ENCODE results near the gene ZFP3.
A peak's percentile ranks its signal among the peaks of the same experiment; 100 is the strongest.
"Not testable (repeated sequence)": the region's sequence is repeated elsewhere in the genome, so short reads cannot be mapped to it uniquely, and the experiment has no call there.

The ZFP3 gene

DNA sequence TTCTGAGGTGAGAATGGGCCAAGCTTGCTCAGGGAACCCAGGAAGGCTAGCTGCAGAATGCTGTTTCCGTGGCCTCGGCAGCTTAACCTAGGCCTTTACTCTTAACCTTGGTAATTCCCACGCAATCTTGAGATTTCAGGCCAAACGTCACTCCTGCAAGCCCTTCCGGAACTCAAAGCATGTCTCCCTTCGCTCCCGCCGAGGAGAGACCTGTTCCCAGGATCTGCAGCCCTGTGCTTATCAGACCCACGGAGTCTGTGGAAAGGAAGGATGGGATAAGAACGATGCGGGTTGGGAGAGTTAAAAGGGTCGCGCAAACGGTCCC is 524 bp upstream of the ZFP3 start:
- no peak for DNase-seq (ENCODE audit: low read depth)

DNA sequence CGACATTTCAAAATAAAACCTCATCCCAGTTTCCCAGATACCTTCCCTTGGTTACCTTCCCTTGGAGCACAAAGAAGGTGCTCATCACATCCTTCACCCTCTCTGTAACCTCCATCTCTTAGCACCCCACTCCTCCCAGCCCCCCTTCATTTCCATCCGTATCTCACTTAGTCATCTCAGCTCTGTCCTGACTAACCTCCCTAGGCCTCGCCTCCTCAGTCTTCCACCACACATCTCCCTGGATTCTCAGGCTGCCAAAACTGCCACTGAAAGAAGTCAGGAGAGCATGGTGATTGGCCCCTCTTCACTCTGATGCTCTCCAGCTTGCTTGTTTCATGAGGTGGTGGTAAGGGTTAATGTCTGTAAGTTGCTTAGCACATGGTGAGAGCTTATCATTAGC is 2.3 kb downstream of the ZFP3 start:
- DNase-seq (ENCODE audit: low read depth): no peak

GRCh38 chr17:5092218-5093010 is 14.1 kb downstream of the ZFP3 start:
- no peak for DNase-seq (ENCODE audit: low read depth)

GRCh38 chr17:5096731-5097100 is 18.4 kb downstream of the ZFP3 start:
- no peak for DNase-seq (ENCODE audit: low read depth)

DNA sequence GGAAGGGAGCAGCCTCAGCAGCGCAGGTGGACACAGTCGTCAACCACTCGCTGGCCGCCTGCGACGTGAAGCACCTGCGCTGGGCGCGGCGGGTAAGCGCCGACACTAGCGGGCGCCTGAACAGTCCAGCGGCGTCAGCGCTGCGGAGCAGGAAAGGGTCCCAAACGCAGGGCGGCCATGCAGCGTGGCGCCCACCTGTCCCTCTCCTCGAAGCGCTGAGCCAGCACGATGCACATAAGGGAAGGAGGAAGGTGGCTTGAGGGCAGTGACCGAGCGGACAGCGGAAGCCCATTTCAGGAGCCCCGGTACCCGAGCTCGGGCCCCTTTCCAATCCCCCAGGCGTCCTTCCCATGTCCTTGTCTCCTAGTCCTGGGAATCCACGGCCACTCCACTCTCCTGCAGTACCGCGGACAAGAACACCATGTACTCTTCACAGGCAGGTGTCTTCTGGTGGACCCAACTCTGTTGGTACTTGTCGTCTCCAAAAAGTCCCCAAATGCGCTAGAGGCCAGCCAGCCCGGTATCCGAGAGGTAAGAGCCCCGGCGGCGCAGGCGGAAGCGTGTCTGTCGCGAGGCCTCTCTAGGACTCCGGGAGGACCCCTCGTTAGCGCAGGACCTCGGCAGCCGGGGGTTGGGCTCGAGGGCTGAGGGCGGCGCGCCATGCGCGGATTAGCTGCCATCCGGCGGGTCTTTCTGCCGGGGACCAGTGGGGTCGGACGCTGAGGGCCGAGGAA is 19.0 kb downstream of the ZFP3 start:
- no peak for DNase-seq (ENCODE audit: low read depth)

DNA sequence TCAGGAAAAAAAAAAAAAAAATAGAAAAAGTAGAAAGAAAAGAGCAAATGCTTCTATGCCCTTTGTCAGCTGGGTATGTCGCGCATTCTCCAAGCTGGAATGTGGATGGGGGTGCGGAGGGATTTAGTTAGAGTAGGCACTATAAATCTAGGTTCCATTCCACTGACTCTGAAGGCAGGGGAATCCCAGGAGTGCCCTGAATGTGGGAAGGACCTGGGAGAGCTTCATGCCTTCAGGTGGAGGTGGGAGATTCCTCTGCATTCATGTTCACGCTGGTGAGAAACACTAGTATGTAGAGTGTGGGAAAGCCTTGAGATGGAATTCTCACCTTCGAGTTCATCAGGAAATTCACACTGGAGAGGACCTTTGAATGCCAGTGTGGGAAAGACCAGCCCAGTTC is 21.0 kb downstream of the ZFP3 start:
- DNase-seq (ENCODE audit: low read depth): no peak

DNA sequence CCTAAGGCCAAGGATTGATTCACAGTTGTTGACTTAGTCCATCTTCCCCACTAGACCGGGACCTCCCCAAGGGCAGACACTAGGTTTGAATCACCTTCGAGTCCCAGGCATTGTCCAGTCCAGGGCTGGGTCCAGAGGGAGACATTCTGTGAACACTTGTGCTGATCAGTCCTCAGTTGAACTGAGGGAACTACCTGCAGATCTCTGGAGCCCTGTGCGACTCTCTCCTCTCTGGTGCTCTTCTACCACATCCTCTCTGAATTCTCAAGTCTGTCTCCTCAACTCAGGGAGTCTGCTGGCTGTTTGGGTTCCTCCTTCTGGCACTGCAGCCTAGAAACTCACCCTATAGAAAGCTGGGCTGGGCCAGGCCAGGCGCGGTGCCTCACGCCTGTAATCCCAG is 22.6 kb downstream of the ZFP3 start:
- DNase-seq (ENCODE audit: low read depth): no peak

DNA sequence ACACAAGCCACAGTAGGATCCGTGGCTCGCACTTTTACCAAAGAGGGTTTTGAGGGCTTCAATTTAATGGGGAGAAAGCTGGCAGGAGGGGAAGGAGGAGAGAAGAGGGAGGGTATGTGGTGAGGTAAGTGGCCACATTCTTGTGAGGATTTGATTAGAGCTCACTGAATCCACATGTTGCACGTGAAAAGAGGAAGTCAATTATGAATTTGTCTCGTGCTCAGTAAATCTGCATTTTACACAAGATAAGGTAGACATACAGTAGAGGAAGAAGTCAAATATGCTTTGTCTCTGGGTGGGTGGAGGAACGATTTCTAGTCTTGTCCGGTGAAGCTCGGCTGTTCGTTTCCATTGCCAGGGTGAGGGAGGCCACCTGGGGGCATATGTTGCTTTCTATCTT is 32.5 kb downstream of the ZFP3 start:
- no peak for DNase-seq (ENCODE audit: low read depth)

- DNase-seq (ENCODE audit: low read depth): peak; percentile 93
Measured at GRCh38 chr17:5111402-5112204, 33.3 kb downstream of the ZFP3 start, which contains the start of gene ZNF232. Gene ZNF232 (minus strand): TSS chr17:5111878. CDS start chr17:5111822, 56 bp downstream.

DNA sequence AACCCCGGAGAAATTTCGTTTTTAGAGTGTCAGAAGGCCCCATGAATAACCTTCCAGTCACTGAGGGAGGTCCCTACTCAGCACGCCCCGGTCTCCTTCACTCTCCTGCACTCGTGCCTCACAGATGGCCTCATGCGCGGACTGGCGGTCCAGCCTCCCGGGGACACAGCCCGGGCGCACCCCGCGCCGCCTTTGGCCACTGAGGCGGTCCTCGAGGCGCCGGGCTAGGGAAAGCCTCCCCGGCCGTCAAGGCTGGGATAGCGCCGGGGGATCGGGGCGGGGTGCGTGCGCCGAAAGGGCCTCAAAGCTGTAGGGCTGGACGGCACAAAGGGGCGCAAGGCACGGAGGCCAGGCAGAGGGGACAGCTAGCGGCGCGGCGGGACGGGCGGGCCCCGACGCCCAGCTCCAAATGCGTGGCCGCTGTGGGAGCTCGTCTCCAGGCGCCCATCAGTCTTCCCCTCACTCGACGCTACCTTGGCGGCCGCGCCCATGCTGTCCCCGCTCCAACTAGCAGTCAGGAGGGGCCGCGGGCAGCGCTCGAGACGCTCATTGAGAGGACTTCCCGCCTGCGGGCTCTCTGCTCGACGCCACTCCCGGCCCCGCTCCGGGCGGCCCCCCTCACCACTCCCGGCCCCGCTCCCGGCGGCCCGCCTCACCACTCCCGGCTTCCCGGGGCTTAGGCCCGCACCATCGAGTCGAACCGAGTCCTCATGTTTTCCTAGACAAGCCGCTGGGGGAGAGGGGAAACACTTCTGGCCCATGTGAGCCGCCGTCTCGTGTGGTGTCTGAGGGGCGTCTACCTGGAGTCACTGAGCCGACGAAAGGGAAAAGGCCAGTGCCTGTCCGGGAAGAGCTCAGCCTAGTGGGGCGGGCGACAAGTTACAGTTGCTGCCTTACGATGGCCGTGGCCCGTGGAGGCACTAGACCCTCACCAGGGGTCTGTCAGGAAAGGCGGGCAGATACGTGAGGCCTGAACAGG is 37.7 kb downstream of the ZFP3 start, which contains the start of gene USP6:
USP6 (plus strand) TSS at position 360 of the 979 bp plus-strand sequence. CDS start 14,336 bp downstream, outside the sequence.
- DNase-seq (ENCODE audit: low read depth): no peak

DNA sequence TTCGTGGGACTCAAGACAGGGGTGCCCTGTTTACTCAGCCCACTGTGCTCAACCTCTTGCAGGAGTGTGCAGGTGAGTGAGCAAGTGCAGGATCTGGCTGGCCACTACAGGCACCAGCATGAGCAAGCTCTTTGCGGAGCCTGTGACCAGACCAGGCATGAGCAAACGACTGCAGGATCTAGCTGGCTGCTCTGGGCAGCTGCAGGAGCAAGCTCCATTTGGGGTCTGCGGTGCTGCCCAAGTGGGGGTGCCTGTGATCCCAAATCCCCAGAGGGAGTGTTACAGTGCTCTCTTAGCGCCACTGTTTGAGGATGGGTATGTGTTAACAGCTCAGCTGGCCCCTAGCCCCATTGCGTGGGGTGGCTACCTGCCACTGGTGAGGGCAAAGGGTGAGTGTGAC is 40.0 kb downstream of the ZFP3 start:
- DNase-seq (ENCODE audit: low read depth): no peak

DNA sequence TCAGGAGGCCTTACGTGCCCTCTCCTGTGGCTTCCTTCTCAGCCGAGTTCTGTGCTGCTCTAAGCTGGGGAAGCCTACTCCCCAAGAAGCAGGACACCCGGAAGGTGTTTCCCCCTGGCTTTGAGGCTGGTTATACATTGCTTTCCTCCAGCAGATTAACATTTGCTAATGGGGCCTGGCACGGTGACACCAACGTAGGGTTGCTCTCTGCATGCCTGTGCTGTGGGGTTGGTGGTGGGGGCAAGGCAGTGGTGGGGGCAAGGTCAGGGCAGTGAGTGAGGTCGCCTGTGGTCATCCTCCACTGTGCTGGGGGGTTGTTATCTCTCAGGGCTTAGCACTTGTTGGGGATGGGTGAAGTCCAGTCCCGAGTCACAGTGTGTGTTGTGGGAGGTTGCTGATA is 41.8 kb downstream of the ZFP3 start:
- DNase-seq (ENCODE audit: low read depth): no peak

DNA sequence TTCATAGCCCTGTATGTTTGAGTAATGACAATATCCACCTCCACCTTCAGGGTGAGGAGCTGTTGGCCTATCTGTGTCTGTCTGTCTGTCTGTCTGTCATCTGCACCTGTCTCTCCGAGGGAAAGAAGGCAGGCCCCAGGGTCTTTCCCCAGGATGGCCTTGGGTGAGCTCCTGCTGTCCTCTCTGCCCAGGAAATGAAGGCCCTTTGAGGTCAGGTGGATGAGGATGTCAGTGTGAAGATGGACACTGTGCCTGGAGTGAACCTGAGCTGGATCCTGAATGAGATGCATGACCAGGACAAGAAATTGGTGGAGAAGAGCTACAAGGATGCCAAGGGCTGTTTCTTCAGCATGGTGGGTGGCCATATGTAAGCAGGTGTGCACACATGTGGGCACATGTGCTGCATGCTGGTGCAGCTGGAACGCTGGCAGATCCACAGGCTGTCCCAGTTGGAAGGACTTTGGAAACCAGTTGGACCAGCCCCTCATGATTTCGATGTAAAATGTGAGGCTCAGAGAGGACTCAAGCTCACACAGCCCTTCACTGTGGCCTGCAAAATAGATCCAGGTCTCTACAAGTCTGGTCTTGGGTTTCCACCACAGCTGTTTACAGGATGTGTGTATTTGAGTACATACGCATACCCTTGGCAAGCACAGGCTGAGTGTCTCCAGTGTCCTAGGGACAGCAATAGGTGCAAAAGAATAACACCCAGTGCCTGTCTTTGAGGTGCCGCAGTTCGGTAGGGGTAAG is 42.3 kb downstream of the ZFP3 start:
- not testable (repeated sequence) for DNase-seq (ENCODE audit: low read depth)

DNA sequence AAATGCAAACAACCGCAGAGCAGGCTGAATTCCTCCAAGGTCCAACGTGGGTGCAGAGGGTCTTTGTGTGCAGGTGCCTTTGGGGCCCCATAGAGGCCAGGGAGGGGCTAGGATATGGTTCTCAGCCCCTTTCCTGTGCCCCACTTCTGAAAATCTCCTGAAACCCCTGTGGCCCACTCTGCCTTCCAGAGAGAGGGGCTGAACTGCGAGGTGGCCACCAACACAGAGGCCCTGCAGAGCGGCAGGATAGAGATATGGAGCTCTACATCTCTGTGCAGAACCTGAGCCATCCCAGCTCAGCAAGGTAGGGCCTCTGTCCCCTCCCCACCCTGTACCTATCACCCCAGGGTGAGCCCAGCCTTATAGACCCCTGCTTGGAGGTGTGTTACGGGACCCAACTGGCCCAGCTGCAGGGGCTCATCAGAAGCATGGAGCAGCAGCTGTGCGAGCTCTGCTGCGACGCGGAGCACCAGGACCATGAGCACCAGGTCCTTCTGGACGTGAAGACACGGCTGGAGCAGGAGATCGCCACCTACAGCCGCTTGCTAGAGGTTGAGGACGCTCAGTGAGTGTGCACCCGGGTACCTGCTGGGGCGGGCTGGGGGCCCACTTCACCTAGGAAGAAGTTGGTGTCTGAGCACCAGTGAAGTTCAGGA is 43.0 kb downstream of the ZFP3 start:
- DNase-seq (ENCODE audit: low read depth): no peak

DNA sequence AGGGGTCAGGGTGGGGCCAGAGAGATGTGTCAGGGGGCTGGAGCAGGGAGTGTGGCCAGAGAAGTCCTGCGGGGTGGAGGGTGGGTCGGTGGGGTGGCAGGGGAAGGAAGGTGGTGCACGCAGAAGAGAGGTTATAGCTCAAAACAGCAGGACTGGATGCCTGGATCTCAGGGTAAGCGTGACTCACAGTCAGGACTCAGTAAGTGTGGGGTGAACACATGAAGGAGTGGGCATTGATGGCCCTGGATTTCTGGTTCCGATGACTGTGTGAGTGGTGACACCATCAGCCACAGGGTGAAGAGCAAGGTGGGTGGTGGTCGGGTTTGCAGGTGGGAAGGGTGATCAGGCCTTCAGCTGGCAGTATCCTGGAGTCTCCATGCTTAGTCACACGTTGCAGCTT is 43.8 kb downstream of the ZFP3 start:
- not testable (repeated sequence) for DNase-seq (ENCODE audit: low read depth)

- peak; percentile 12 for DNase-seq (ENCODE audit: low read depth)
Measured at GRCh38 chr17:5122586-5123342, 44.5 kb downstream of the ZFP3 start.

DNA sequence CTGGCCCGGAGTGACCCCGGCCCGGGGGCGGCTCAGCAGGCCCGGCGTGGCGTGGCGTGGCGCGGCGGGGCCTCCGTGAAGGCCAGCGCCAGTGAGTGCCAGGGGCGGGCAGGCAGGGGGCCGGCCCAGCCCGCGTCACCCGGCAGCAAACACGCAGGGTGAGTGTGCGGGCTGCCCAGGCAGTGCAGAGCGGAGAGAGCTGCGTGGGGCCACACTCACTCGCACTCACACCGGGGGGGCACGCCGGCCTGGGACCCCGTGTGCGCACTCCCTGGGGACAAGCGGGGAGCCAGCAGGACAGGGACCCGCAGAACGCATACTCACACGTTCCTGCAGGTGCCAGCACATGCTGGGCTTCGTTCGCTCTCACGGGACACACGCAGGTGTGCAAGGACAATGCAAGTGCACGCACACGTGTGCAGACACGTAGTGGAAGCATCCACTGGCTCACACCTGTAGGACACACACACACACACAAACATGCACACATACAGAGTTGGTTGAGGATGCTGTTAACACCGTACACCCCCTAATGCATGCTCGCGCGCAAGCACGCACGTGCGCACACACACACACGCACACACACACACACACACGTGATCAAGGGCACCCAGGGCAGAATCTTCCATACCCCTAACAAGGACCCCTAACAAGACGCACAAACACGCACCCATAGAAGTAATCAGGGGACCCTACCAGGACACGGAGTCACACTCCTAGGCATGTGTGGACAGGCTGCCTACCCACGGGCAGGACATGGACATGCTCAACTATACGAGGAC is 45.3 kb downstream of the ZFP3 start:
- no peak for DNase-seq (ENCODE audit: low read depth)

GRCh38 chr17:5124125-5124760 is 46.0 kb downstream of the ZFP3 start:
- DNase-seq (ENCODE audit: low read depth): not testable (repeated sequence)

Measured in ELR (cell line).